Retinal pigment epithelial cell (primary cell): ENCODE results near the gene TSPAN9.

ENCODE experiments used
- DNase-seq: peaks from one replicate; pipeline ENCODE4 v3.0.0-alpha.2; 2010; ENCODE audit warnings: low read depth
- H3K4me3 ChIP-seq: 2 replicates; pipeline ENCODE4 v1.5.1; 2011; ENCODE audit warnings: mild to moderate bottlenecking, low read length, control low read depth, moderate library complexity
- CTCF ChIP-seq: conservative IDR thresholded peaks from 2 replicates; pipeline ENCODE4 v1.5.1; 2011; ENCODE audit warnings: low read depth, low read length, control low read depth, inconsistent platforms

Gene TSPAN9

GRCh38 chr12:3204143-3204542 is 127.0 kb downstream of the TSPAN9 start:
- no peak overlapping the region for H3K4me3 ChIP-seq
- DNase-seq, result no peak
- no peak for TF ChIP-seq CTCF

GRCh38 chr12:3204730-3205531 is 127.8 kb downstream of the TSPAN9 start:
- no peak for DNase-seq
- TF ChIP-seq CTCF, result no peak
- no peak overlapping the region for H3K4me3 ChIP-seq

- TF ChIP-seq CTCF, result no peak
- H3K4me3 ChIP-seq, result no peak overlapping the region
- no peak for DNase-seq
Measured at GRCh38 chr12:3205742-3206519, 128.8 kb downstream of the TSPAN9 start.

GRCh38 chr12:3206536-3207072 is 129.4 kb downstream of the TSPAN9 start:
- DNase-seq, result no peak
- no peak for TF ChIP-seq CTCF
- H3K4me3 ChIP-seq, result no peak overlapping the region

- H3K4me3 ChIP-seq, result no peak overlapping the region
- DNase-seq, result no peak
- TF ChIP-seq CTCF, result no peak
Measured at GRCh38 chr12:3207175-3207574, 130.0 kb downstream of the TSPAN9 start.

GRCh38 chr12:3207858-3208257 is 130.7 kb downstream of the TSPAN9 start:
- H3K4me3 ChIP-seq, result no peak overlapping the region
- no peak for DNase-seq
- TF ChIP-seq CTCF, result peak; percentile 64
